Stimulated activated CD4-positive, alpha-beta T cell treated with anti-CD3 and anti-CD28 coated beads, Interleukin-15, amount 100 ng/mL, for 48 hours (primary cell): ENCODE measurements around the gene PPFIA4.

Experiments used
- DNase-seq, 2 donors: peaks; one replicate each; pipeline ENCODE4 v3.0.0-alpha.2; 2020; ENCODE audit warnings: low read depth in 2 of 2

The PPFIA4 gene

GRCh38 chr1:203040513-203041275, 14.4 kb downstream of the PPFIA4 start:
- DNase-seq: no peak

GRCh38 chr1:203041351-203041932, 15.2 kb downstream of the PPFIA4 start:
- no peak for DNase-seq

GRCh38 chr1:203043830-203044545, 17.7 kb downstream of the PPFIA4 start:
- no peak for DNase-seq

- no peak for DNase-seq
These were observed 18.4 kb downstream of the PPFIA4 start for GRCh38 chr1:203044546-203045250.

GRCh38 chr1:203045336-203045735, 19.0 kb downstream of the PPFIA4 start:
- no peak for DNase-seq

GRCh38 chr1:203045821-203046594, 19.7 kb downstream of the PPFIA4 start:
- no peak for DNase-seq

GRCh38 chr1:203046984-203047630, 20.8 kb downstream of the PPFIA4 start:
- DNase-seq: no peak

GRCh38 chr1:203048086-203048485, 21.8 kb downstream of the PPFIA4 start:
- no peak for DNase-seq

- no peak for DNase-seq
These were observed 22.3 kb downstream of the PPFIA4 start for GRCh38 chr1:203048555-203049051.

- no peak for DNase-seq
These were observed 22.8 kb downstream of the PPFIA4 start for GRCh38 chr1:203049077-203049476.

- no peak for DNase-seq
These were observed 23.4 kb downstream of the PPFIA4 start for GRCh38 chr1:203049576-203050180.

GRCh38 chr1:203050826-203051225, 24.5 kb downstream of the PPFIA4 start:
- DNase-seq: no peak

- DNase-seq: no peak
These were observed 25.6 kb downstream of the PPFIA4 start for GRCh38 chr1:203051841-203052324.

- DNase-seq: no peak
These were observed 26.3 kb downstream of the PPFIA4 start for GRCh38 chr1:203052601-203053000.

GRCh38 chr1:203054184-203054583, 27.9 kb downstream of the PPFIA4 start:
- DNase-seq: no peak

GRCh38 chr1:203054642-203055041, 28.4 kb downstream of the PPFIA4 start:
- DNase-seq: no peak

- no peak for DNase-seq
These were observed 29.0 kb downstream of the PPFIA4 start for GRCh38 chr1:203055161-203055799.

- no peak for DNase-seq
These were observed 29.7 kb downstream of the PPFIA4 start for GRCh38 chr1:203056012-203056411.

- DNase-seq: no peak
These were observed 30.2 kb downstream of the PPFIA4 start for GRCh38 chr1:203056516-203056915.
